HUES64 (cell line): ENCODE measurements around the gene SPATA31D1.

Experiments used
- H3K27ac ChIP-seq: 2 replicates; pipeline ENCODE4 v1.7.0; 2013; ENCODE audit warnings: low read depth, low read length, inconsistent platforms
- H3K27me3 ChIP-seq: 2 replicates; pipeline ENCODE4 v1.6.1; 2013; ENCODE audit warnings: mild to moderate bottlenecking, low read length; ENCODE audit not compliant: insufficient read depth
- H3K36me3 ChIP-seq: 2 replicates; pipeline ENCODE4 v1.6.1; 2013; ENCODE audit warnings: mild to moderate bottlenecking, low read length; ENCODE audit not compliant: insufficient read depth
- H3K4me1 ChIP-seq: 2 replicates; pipeline ENCODE4 v1.6.1; 2013; ENCODE audit warnings: mild to moderate bottlenecking, low read length, moderate library complexity; ENCODE audit not compliant: insufficient read depth
- H3K4me3 ChIP-seq: 2 replicates; pipeline ENCODE4 v1.5.1; 2013; ENCODE audit warnings: mild to moderate bottlenecking, low read length, moderate library complexity
- H3K9ac ChIP-seq: 2 replicates; pipeline ENCODE4 v1.6.1; 2013; ENCODE audit warnings: mild to moderate bottlenecking, low read depth, low read length
- H3K9me3 ChIP-seq: 2 replicates; pipeline ENCODE4 v1.6.1; 2013; ENCODE audit warnings: low read depth, low read length; ENCODE audit not compliant: insufficient read depth
- WGBS: fragments of 150-250, 120-280 bp; methylation state at CpG from one replicate; pipeline ENCODE4 v1.1.7; 2013; ENCODE audit warnings: missing lambda C conversion rate; 5-methylcytosine and 5-hydroxymethylcytosine counted together

SPATA31D1 gene

DNA sequence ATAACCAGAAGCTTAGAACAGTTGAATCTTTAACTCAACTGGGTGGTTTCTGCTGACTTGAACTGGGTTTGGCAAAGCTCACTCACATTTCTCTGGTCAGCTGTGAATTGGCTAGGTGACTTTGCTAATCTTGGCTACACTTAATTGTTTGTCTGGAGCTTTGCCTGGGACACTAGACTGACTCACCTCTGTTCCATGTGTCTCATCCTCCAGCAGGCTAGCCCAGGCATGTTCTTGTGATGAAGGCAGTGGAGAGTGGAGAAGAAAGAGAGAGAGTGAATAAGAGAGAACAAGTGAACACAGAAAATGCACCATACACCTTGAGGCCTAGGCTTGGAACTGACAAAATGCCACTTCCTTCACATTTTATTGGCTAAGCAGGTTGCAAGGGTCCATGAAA is 32.6 kb downstream of the SPATA31D1 start:
- Histone ChIP-seq H3K27me3 (no peaks in the 10 kb centered on the region), H3K4me1 (no peaks in the 10 kb centered on the region), H3K36me3 (no peaks in the 10 kb centered on the region), H3K4me3 (no peak overlapping the region), H3K9me3 (no peaks in the 10 kb centered on the region), H3K27ac (no peak overlapping the region), H3K9ac (no peak overlapping the region)

DNA sequence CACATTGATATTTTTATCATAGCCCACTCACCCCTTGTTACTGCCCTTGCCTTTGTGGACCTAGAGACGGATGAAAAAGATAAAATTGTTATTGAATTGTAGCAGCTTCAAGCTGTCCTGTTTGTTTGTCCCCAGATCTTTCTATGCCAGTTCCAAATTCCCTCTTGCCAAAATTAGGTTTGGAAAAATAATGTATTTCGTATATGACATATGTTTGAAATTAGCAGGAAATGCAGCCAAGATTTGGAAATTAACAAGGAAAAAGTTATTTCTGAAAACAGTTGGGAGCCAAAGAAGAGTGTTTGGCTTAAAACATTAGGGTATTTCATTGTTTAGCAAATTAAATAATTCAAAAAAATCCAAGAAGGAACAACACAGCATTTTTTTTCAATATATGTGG is 33.5 kb downstream of the SPATA31D1 start:
- H3K9me3 ChIP-seq: no peaks in the 10 kb centered on the region
- WGBS: 86% methylated on average over 2 of the region's 2 CpGs
- H3K4me1 ChIP-seq: no peaks in the 10 kb centered on the region
- no peaks in the 10 kb centered on the region for H3K27me3 ChIP-seq
- no peak overlapping the region for H3K27ac ChIP-seq
- H3K9ac ChIP-seq: no peak overlapping the region
- H3K4me3 ChIP-seq: no peak overlapping the region
- no peaks in the 10 kb centered on the region for H3K36me3 ChIP-seq

DNA sequence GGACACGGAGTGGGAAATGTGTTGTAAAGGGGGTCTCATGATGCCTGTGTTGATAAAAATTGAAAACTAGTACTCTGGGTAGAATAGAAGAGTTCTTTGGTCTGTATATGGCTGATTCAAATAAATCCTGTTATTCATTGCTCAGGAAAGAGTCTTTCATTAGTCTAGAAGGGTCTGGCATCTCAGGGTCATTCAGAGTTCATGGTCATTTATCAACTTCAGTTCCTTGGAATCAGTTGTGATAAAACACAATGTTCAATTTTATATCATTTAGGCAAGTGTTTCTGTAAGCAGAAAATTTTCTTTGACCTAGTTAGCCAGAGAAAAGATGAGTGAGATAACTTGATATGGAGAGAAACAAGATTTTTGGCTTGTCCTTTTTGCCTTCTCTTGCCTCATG is 36.3 kb downstream of the SPATA31D1 start:
- Histone ChIP-seq H3K4me1 (no peaks in the 10 kb centered on the region), H3K36me3 (no peaks in the 10 kb centered on the region), H3K9me3 (no peaks in the 10 kb centered on the region), H3K27ac (no peak overlapping the region), H3K4me3 (no peak overlapping the region), H3K9ac (no peak overlapping the region), H3K27me3 (no peaks in the 10 kb centered on the region)
- WGBS: 92% methylated on average over 1 of the region's 1 CpG

DNA sequence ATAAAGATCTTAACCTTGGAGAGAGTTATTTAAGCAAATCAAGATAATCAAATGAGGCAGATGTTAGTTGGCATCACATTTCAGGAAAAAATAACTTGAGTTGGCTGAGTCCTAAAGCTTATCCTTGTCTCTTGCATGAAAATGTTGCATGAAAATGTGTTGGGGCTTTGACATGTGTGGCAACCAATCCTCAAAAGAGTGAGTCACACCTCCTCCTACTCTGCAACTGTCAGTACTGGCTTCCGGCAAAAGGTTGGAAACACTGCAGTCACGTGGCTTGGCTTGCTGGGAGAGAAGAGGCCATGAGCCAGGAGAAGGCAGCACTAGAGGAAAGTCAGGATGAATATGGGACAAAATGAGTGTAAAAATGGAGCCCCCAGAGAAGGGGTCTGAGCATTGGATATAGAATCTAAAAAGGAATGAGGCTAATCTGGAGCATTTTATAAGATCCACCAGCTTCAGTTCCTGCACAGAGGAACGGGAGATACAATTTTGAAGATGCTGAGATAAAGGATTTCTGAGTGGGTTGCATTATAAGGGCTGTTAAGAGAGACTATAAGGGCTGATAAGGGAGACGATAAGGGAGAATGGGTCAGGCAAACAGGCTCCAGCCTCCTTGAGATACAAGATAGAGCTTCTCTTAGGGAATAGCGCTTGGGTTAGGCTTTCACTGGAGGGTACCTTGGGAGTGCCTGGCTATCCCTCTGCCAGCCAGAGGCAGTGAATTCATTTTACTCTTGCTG is 43.1 kb downstream of the SPATA31D1 start:
- Histone ChIP-seq H3K9me3 (no peaks in the 10 kb centered on the region), H3K4me1 (peaks cover 6% of the 10 kb centered on the region; the same call in 1 of the 2 replicates), H3K36me3 (no peaks in the 10 kb centered on the region), H3K27me3 (no peaks in the 10 kb centered on the region), H3K4me3 (no peak overlapping the region), H3K27ac (no peak overlapping the region), H3K9ac (no peak overlapping the region)
- 73% methylated on average over 5 of the region's 5 CpGs for WGBS

DNA sequence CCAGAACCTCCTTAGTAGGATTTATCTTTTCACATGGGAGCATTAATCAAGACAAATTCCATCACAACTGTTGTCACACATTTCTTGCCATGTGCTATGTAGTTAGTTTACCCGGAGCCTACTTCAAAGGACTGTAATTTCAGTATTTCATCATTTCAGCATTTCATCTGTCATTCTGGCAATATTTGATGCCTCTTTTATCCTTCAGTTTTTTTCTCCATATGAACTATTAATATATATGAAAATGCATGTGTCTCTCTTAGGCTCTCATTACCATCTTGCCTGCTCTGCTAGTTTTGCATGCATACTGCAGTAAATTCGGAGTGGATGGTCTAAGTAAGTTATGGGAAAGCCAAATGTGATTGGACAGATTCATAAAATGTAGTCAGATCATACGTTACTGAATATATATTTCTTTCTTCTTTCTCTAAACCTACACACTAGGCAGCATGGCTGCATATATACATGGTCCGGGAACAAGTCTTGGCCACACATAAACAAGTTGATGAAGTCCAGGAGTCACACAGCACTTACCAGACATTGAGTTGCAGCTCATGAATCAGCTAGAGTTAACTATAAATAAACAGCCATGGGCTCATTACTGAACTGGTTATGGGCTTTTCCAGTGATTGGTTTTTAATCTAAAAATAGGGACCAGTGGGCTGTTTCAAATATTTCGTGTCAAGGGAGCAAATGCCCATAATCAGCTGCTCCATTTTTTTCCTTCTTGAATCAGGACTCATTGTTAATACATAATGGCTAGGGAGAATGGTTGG is 46.6 kb downstream of the SPATA31D1 start:
- H3K9me3 ChIP-seq: no peaks in the 10 kb centered on the region
- no peaks in the 10 kb centered on the region for H3K27me3 ChIP-seq
- H3K4me1 ChIP-seq: peaks cover 6% of the 10 kb centered on the region; the same call in 1 of the 2 replicates
- H3K36me3 ChIP-seq: no peaks in the 10 kb centered on the region
- H3K4me3 ChIP-seq: no peak overlapping the region
- WGBS: 92% methylated on average over 5 of the region's 5 CpGs
- no peak overlapping the region for H3K9ac ChIP-seq
- H3K27ac ChIP-seq: no peak overlapping the region

DNA sequence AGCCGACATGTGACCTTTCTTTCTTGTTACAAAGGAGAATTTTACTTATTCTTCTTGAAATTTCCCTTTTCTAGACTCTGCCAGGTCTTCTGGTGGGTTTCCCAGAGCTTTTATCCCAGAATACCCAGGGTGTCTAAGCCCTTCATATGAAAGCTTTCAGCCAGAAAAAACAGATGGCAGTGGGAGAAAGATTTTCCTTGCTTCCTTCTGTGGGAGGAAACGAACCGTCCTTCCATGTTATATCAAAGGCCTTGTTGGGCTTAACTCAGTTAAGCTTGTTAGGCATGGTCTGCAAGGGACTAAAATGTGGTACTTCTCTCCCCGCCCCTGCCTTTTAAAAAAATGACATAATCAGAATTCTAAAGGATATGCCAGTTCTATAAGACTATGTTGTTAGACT is 47.5 kb downstream of the SPATA31D1 start:
- Histone ChIP-seq H3K4me1 (peaks cover 6% of the 10 kb centered on the region; the same call in 1 of the 2 replicates), H3K36me3 (no peaks in the 10 kb centered on the region), H3K9ac (no peak overlapping the region), H3K27me3 (no peaks in the 10 kb centered on the region), H3K27ac (no peak overlapping the region), H3K9me3 (no peaks in the 10 kb centered on the region), H3K4me3 (no peak overlapping the region)
- 90% methylated on average over 4 of the region's 4 CpGs for WGBS

DNA sequence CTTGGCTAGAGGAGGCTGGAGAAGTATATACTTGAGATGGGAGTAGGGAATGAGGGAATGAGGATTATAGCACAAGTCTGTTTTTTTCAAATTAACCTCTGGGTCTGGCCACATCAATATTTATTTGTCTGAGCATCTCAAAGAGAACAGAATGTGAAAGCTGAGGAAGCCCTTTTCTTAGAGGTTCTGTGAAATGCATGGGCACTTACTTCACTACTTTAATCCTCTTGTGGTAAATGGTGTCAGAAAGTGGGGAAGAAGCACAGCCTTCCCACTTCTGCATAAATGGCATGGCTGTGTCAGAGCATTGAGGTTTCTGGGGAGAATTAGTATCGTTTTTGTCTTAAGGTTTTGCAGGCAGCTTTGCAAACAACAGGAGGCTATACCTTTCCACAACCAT is 48.6 kb downstream of the SPATA31D1 start:
- Histone ChIP-seq H3K4me1 (peaks cover 1% of the 10 kb centered on the region; the same call in 1 of the 2 replicates), H3K27me3 (no peaks in the 10 kb centered on the region), H3K4me3 (no peak overlapping the region), H3K36me3 (no peaks in the 10 kb centered on the region), H3K27ac (no peak overlapping the region), H3K9me3 (no peaks in the 10 kb centered on the region), H3K9ac (no peak overlapping the region)
- no CpG with 5 or more reads among the region's 1 CpG for WGBS

DNA sequence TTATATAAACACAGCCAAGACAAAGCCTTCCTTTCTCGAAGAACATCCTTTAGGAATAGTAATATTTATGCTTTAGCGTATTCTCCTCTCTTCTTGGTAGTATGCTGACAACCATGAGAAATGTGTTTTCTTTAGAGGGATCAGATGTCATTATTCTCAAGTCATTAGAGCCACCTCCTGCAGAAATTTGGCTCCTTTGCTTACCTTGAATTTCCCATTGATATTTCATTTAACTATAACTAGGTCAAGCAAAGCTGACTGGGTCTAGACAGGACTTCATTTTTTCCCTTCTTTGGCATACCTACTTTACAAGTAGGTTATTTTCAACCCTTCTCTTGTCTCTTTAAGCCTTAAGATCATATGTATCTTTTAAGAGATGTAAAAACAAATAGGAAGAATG is 50.3 kb downstream of the SPATA31D1 start:
- no peaks in the 10 kb centered on the region for H3K9me3 ChIP-seq
- H3K9ac ChIP-seq: no peak overlapping the region
- H3K4me3 ChIP-seq: no peak overlapping the region
- H3K36me3 ChIP-seq: no peaks in the 10 kb centered on the region
- no peak overlapping the region for H3K27ac ChIP-seq
- no peaks in the 10 kb centered on the region for H3K27me3 ChIP-seq
- no CpG with 5 or more reads among the region's 2 CpGs for WGBS
- H3K4me1 ChIP-seq: no peaks in the 10 kb centered on the region
